Stromal cell of bone marrow (primary cell): ENCODE measurements around the gene GABARAPL1.
"Not testable (repeated sequence)": the region's sequence is repeated elsewhere in the genome, so short reads cannot be mapped to it uniquely, and the experiment has no call there.

Experiments
- DNase-seq: peaks from one replicate; pipeline ENCODE4 v3.0.0-alpha.2; 2012; ENCODE audit warnings: low read depth

Gene GABARAPL1

GRCh38 chr12:10204495-10204894 is 8.2 kb upstream of the GABARAPL1 start:
- DNase-seq, result not testable (repeated sequence)

GRCh38 chr12:10205220-10205807 is 7.4 kb upstream of the GABARAPL1 start:
- DNase-seq, result no peak

GRCh38 chr12:10207136-10207535 is 5.5 kb upstream of the GABARAPL1 start:
- DNase-seq, result no peak

GRCh38 chr12:10210225-10210624 is 2.5 kb upstream of the GABARAPL1 start:
- DNase-seq, result no peak

- no peak for DNase-seq
Observed at GRCh38 chr12:10211101-10211939, 1.4 kb upstream of the GABARAPL1 start.

- DNase-seq, result peak; percentile 99
Observed at GRCh38 chr12:10211940-10212738, 538 bp upstream of the GABARAPL1 start.

- DNase-seq, result peak; percentile 90
Observed at GRCh38 chr12:10213168-10214135, 775 bp downstream of the GABARAPL1 start.

GRCh38 chr12:10214136-10214894 is 1.6 kb downstream of the GABARAPL1 start:
- DNase-seq, result peak; percentile 10

- DNase-seq, result no peak
Observed at GRCh38 chr12:10214895-10215267, 2.2 kb downstream of the GABARAPL1 start.

GRCh38 chr12:10215436-10215835 is 2.8 kb downstream of the GABARAPL1 start:
- DNase-seq, result no peak

GRCh38 chr12:10215946-10216345 is 3.3 kb downstream of the GABARAPL1 start:
- not testable (repeated sequence) for DNase-seq

GRCh38 chr12:10218021-10218420 is 5.3 kb downstream of the GABARAPL1 start:
- DNase-seq, result no peak

- DNase-seq, result peak; percentile 26
Observed at GRCh38 chr12:10220398-10221077, 7.9 kb downstream of the GABARAPL1 start.

GRCh38 chr12:10221846-10222245 is 9.2 kb downstream of the GABARAPL1 start:
- no peak for DNase-seq

GRCh38 chr12:10223208-10223607 is 10.5 kb downstream of the GABARAPL1 start:
- DNase-seq, result no peak

GRCh38 chr12:10225426-10225825 is 12.7 kb downstream of the GABARAPL1 start:
- not testable (repeated sequence) for DNase-seq

- DNase-seq, result no peak
Observed at GRCh38 chr12:10226086-10226485, 13.4 kb downstream of the GABARAPL1 start.

- DNase-seq, result no peak
Observed at GRCh38 chr12:10226731-10227130, 14.1 kb downstream of the GABARAPL1 start.

- no peak for DNase-seq
Observed at GRCh38 chr12:10227648-10228047, 15.0 kb downstream of the GABARAPL1 start.

GRCh38 chr12:10234562-10234961 is 21.9 kb downstream of the GABARAPL1 start:
- DNase-seq, result no peak
